Keratinocyte (primary cell): ENCODE measurements around the gene ORMDL2. TPM values are rescaled to one million over a fixed set of nuclear protein-coding genes. Genes with fewer than 3 reads are reported as not detected.

Experiments used
- DNase-seq: peaks from one replicate; pipeline ENCODE4 v3.0.0-alpha.2; 2011; ENCODE audit warnings: low read depth, missing footprints, low spot score
- FAIRE-seq: peaks from 2 replicates; lab custom pipeline; 2011; peaks lifted over from hg19 to GRCh38; lab: Jason Lieb, UNC
- H2AFZ ChIP-seq: 2 replicates; pipeline ENCODE4 v1.6.0; 2012; ENCODE audit warnings: low read length, control low read depth, inconsistent platforms; ENCODE audit not compliant: control insufficient read depth
- H3K27ac ChIP-seq: 2 replicates; pipeline ENCODE4 v1.5.1; 2011; ENCODE audit warnings: low read length; ENCODE audit not compliant: control insufficient read depth, insufficient read depth
- H3K27me3 ChIP-seq: 3 replicates; pipeline ENCODE4 v1.6.0; 2011; ENCODE audit warnings: low read length; ENCODE audit not compliant: control insufficient read depth, insufficient read depth; ENCODE audit errors: extremely low read depth
- H3K36me3 ChIP-seq, 2 experiments: 2 replicates in 1 of 2; 3 replicates in 1 of 2; pipeline ENCODE4 v1.5.1; 2011; ENCODE audit warnings: low read length in 2 of 2, mild to moderate bottlenecking in 1 of 2; ENCODE audit not compliant: control insufficient read depth in 2 of 2, insufficient read depth in 2 of 2; ENCODE audit errors: extremely low read depth in 1 of 2
- H3K4me1 ChIP-seq: 3 replicates; pipeline ENCODE4 v1.5.1; 2011; ENCODE audit warnings: low read length; ENCODE audit not compliant: control insufficient read depth, insufficient read depth; ENCODE audit errors: extremely low read depth
- H3K4me2 ChIP-seq: 3 replicates; pipeline ENCODE4 v1.6.0; 2011; ENCODE audit warnings: low read depth, low read length; ENCODE audit not compliant: control insufficient read depth, insufficient read depth; ENCODE audit errors: extremely low read depth
- H3K4me3 ChIP-seq, 3 experiments: fragments of 200-600 bp in 1 of 3; sonication (generic) in 1 of 3; 2 replicates in 2 of 3; 3 replicates in 1 of 3; pipeline ENCODE4 v1.5.1; 2011 to 2016; ENCODE audit warnings: low read length in 3 of 3, mild to moderate bottlenecking in 3 of 3, control low read depth in 2 of 3, inconsistent platforms in 1 of 3, low read depth in 1 of 3, mixed read lengths in 1 of 3, mixed run types in 1 of 3, moderate library complexity in 1 of 3; ENCODE audit not compliant: control insufficient read depth in 2 of 3, insufficient read depth in 2 of 3; ENCODE audit errors: extremely low read depth in 1 of 3
- H3K79me2 ChIP-seq: 2 replicates; pipeline ENCODE4 v1.6.0; 2012; ENCODE audit warnings: low read length; ENCODE audit not compliant: control insufficient read depth, insufficient read depth
- H3K9ac ChIP-seq: 3 replicates; pipeline ENCODE4 v1.6.0; 2011; ENCODE audit warnings: low read length; ENCODE audit not compliant: control insufficient read depth, insufficient read depth; ENCODE audit errors: extremely low read depth
- H3K9me1 ChIP-seq: 3 replicates; pipeline ENCODE4 v1.6.0; 2011; ENCODE audit warnings: low read length; ENCODE audit not compliant: control insufficient read depth, insufficient read depth; ENCODE audit errors: extremely low read depth
- H3K9me3 ChIP-seq: 2 replicates; pipeline ENCODE4 v1.5.1; 2012; ENCODE audit warnings: low read depth, low read length; ENCODE audit not compliant: control insufficient read depth
- H4K20me1 ChIP-seq: 3 replicates; pipeline ENCODE4 v1.6.0; 2011; ENCODE audit warnings: low read length; ENCODE audit not compliant: control insufficient read depth, insufficient read depth; ENCODE audit errors: extremely low read depth
- EZH2 ChIP-seq: IDR thresholded peaks from one replicate; pipeline ENCODE4 v1.6.1; 2012; ENCODE audit warnings: inconsistent platforms, mild to moderate bottlenecking, low read length, moderate library complexity
- dilution Hi-C: fragments of 300-500 bp; cut with MboI; formaldehyde crosslinking; loops from one replicate; pipeline ENCODE4 v1.7.0; 2020; ENCODE audit warnings: low sequenced_read_pairs; ENCODE audit not compliant: extremely low pct_ligation_motif_present
- polyA plus RNA-seq, 5 experiments: library from polyadenylated mRNA; depleted of rRNA in 3 of 5; stranded (reverse) in 3 of 5; stranded (forward) in 1 of 5; unstranded in 1 of 5; fragments of >200 nt; gene quantifications; 1 replicate in 1 of 5; 2 replicates in 3 of 5; 3 replicates in 1 of 5; pipeline versions ENCODE4 v1.2.1 to v1.2.3, GENCODE V29; 2011 to 2012; ENCODE audit warnings: missing spikeins in 2 of 5, low read depth in 1 of 5, low replicate concordance in 1 of 5
- TF ChIP-seq, protein P1 (sequence below), 3 experiments: IDR thresholded peaks in 1 of 3; conservative IDR thresholded peaks in 1 of 3; optimal IDR thresholded peaks in 1 of 3; 2 replicates in 2 of 3; 3 replicates in 1 of 3; pipeline versions ENCODE3 to v1.5.1; 2011; ENCODE audit warnings: low read length in 3 of 3, mild to moderate bottlenecking in 3 of 3, moderate library complexity in 2 of 3, control low read depth in 1 of 3, inconsistent platforms in 1 of 3; ENCODE audit not compliant: insufficient read depth in 2 of 3; ENCODE audit errors: extremely low read depth in 1 of 3

The ORMDL2 gene
- polyA plus RNA-seq, 1 donor (not counting 4 experiments of a cell fraction or from before 2014, with no cell fraction given), result 129 TPM

DNA sequence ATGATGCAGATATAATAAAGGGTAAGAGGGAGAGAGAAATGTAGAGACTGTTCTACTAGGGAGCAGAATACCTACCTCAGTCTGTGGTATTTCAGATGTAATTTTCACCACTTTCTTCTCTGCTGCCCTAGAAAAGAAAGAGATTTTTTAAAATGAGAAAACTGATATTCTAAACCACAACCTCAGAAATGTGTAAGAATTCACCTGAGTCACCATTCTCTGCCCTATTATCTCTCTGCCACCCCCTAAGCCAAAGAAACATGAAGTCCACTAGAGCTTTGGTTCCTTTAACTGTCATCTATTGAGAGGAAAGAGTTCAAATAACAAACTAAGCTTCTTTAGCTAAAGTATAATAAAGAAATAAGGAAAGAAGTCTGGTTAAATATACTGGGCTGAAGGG lies 21.9 kb upstream of the ORMDL2 start:
- dilution Hi-C loops, result no loop called here
- Histone ChIP-seq H4K20me1 (no peaks in the 10 kb centered on the region), H3K27ac (no peak overlapping the region), H3K4me1 (no peaks in the 10 kb centered on the region), H3K9me3 (no peaks in the 10 kb centered on the region), H2AFZ (no peak overlapping the region), H3K9ac (no peak overlapping the region), H3K4me2 (no peak overlapping the region), H3K4me3 (no peak overlapping the region), H3K79me2 (peaks cover 4% of the 10 kb centered on the region), H3K36me3 (peaks cover 19 to 24% of the 10 kb centered on the region in 2 experiments), H3K9me1 (no peaks in the 10 kb centered on the region), H3K27me3 (no peaks in the 10 kb centered on the region)
- no peak for TF ChIP-seq EZH2
- TF ChIP-seq, protein P1, sequence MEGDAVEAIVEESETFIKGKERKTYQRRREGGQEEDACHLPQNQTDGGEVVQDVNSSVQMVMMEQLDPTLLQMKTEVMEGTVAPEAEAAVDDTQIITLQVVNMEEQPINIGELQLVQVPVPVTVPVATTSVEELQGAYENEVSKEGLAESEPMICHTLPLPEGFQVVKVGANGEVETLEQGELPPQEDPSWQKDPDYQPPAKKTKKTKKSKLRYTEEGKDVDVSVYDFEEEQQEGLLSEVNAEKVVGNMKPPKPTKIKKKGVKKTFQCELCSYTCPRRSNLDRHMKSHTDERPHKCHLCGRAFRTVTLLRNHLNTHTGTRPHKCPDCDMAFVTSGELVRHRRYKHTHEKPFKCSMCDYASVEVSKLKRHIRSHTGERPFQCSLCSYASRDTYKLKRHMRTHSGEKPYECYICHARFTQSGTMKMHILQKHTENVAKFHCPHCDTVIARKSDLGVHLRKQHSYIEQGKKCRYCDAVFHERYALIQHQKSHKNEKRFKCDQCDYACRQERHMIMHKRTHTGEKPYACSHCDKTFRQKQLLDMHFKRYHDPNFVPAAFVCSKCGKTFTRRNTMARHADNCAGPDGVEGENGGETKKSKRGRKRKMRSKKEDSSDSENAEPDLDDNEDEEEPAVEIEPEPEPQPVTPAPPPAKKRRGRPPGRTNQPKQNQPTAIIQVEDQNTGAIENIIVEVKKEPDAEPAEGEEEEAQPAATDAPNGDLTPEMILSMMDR (optimal IDR thresholded peaks at IDR 0.05 in 1 of 3, IDR thresholded peaks at IDR 0.05 in 1 of 3, conservative IDR thresholded peaks at IDR 0.05 in 1 of 3; ENCODE audit: extremely low read depth in 1 of 3, insufficient read depth in 2 of 3, low read length in 3 of 3), result no peak
- no peak for FAIRE-seq
- no peak for DNase-seq

DNA sequence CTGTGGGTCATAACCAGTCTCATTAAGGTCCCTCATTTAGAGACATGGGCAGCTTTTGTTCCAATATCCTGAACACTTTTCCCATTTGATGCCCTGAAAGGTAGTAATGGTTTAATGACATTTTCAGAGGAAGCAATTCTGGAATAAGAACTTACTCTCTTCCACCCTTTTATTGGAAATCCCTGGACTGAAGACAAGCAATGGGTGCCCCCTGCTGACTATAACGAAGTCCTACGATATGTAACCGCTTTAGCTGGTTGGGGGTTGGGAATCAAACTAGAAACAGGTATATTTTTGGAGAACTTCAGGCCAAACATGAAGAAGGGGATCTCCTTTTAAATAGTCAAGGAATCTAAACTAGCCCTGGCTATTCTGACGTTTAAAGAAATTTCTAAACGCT lies 20.8 kb upstream of the ORMDL2 start:
- Histone ChIP-seq H3K9ac (no peak overlapping the region), H3K9me1 (no peaks in the 10 kb centered on the region), H3K9me3 (no peaks in the 10 kb centered on the region), H3K4me3 (no peak overlapping the region), H4K20me1 (no peaks in the 10 kb centered on the region), H3K27me3 (no peaks in the 10 kb centered on the region), H2AFZ (no peak overlapping the region), H3K27ac (no peak overlapping the region), H3K4me1 (no peaks in the 10 kb centered on the region), H3K4me2 (no peak overlapping the region), H3K79me2 (peaks cover 11% of the 10 kb centered on the region), H3K36me3 (peaks cover 24 to 27% of the 10 kb centered on the region in 2 experiments)
- dilution Hi-C loops, result no loop called here
- TF ChIP-seq, protein P1 (optimal IDR thresholded peaks at IDR 0.05 in 1 of 3, IDR thresholded peaks at IDR 0.05 in 1 of 3, conservative IDR thresholded peaks at IDR 0.05 in 1 of 3; ENCODE audit: extremely low read depth in 1 of 3, insufficient read depth in 2 of 3, low read length in 3 of 3), result peak in 2 of 3 experiments; percentile 36 to 37
- no peak for TF ChIP-seq EZH2
- no peak for DNase-seq
- no peak for FAIRE-seq
